Testis (tissue), 2 donors: ENCODE results near the gene OCSTAMP.

ENCODE experiments used
- CTCF ChIP-seq, 3 experiments: fragments of 450-650 bp in 2 of 3; fragments of 200-600 bp in 1 of 3; sonication (generic) in 1 of 3; IDR thresholded peaks; one replicate each; pipeline ENCODE4 v1.5.1; 2016 to 2019; ENCODE audit warnings: antibody characterized with exemption in 3 of 3, mild to moderate bottlenecking in 2 of 3, moderate library complexity in 1 of 3
- POLR2A ChIP-seq: fragments of 450-650 bp; IDR thresholded peaks from one replicate; pipeline ENCODE4 v1.6.1; 2017; ENCODE audit warnings: antibody characterized with exemption, mild to moderate bottlenecking, moderate library complexity

DNA sequence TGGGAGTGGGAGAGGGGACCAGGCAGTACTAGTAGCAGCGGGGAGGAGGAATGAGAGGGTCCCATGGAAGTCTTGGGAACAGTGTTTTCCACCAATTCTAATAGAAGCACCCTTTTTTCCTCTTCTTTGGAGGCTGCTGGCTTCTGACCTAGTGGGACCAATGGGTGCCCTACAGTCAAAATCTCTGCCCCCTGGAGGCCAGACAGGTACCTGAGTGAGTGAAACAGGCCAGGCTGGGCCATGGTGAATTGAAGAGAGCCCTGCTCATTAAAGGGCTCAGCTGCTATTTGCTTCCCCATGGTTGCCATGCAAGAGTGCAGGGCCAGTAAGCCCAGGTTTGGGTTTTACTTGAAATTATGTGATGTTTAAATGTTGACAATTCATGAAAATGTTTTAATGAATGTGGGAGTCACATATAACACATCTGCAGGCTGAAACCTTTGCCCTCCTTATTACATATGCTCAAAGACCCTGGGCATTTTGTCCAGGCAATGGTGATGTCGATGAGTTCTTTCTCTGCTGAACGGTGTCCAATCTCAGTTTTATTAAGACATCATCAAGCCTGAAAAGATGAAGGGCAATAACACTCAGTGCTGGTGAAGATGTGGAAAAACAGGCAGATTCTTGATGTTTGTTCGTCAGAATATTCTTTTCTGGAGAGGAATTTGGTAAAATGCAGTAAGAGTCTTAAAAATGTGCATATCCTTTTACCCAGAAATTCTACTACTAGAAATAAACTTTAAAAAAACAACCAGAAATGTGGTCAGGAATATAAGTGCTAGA is 42.3 kb upstream of the OCSTAMP start:
- no peak for TF ChIP-seq POLR2A
- TF ChIP-seq CTCF (IDR thresholded peaks at IDR 0.05): no peak
